Hippocampal formation (tissue), 2 donors: ENCODE measurements around the gene CRYZ.
"Not testable (repeated sequence)": the region's sequence is repeated elsewhere in the genome, so short reads cannot be mapped to it uniquely, and the experiment has no call there.

Source experiments
- DNase-seq, 2 donors: peaks; one replicate each; lab custom pipeline; 2025; lab: John Stamatoyannopoulos, UW

Gene CRYZ

GRCh38 chr1:74679811-74680210 is 53.0 kb downstream of the CRYZ start:
- DNase-seq = no peak

- no peak for DNase-seq
Measured at GRCh38 chr1:74677926-74678325, 54.9 kb downstream of the CRYZ start.

- DNase-seq = no peak
Measured at GRCh38 chr1:74674278-74675048, 58.4 kb downstream of the CRYZ start.

GRCh38 chr1:74673351-74674111 is 59.3 kb downstream of the CRYZ start, which contains the start of gene ERICH3:
Gene ERICH3 (minus strand): TSS chr1:74673792. CDS start chr1:74673519, 273 bp downstream.
- peak in 1 of 2 donors; percentile 12 for DNase-seq

- DNase-seq = not testable (repeated sequence)
Measured at GRCh38 chr1:74670866-74671265, 62.0 kb downstream of the CRYZ start.
